HEK293 (cell line): Measurements from ENCODE around the gene ARHGEF39.

Source experiments
- CTCF ChIA-PET: fragments of 350-600 bp; formaldehyde crosslinking; extraction: SDS; loops from one replicate; lab custom pipeline; 2021; ENCODE audit warnings: antibody characterized with exemption; lab: Yijun Ruan, JAX
- POLR2A ChIA-PET: fragments of 300-600 bp; formaldehyde crosslinking; extraction: SDS; loops from one replicate; lab custom pipeline; 2020; ENCODE audit warnings: antibody characterized with exemption, inconsistent platforms; lab: Yijun Ruan, JAX
- H3K27ac ChIP-seq: fragments of 200-500 bp; sonication (Bioruptor generic); 2 replicates; pipeline ENCODE4 v1.5.1; 2014; ENCODE audit warnings: low read depth, low read length, control low read depth, inconsistent platforms; ENCODE audit errors: extremely low read depth
- H3K36me3 ChIP-seq, 2 experiments: fragments of 200-500 bp in 1 of 2; sonication (Bioruptor generic) in 1 of 2; 1 replicate in 1 of 2; 2 replicates in 1 of 2; pipeline ENCODE4 v1.5.1; 2014 to 2017; ENCODE audit warnings: inconsistent platforms in 2 of 2, low read length in 2 of 2; ENCODE audit not compliant: control insufficient read depth in 2 of 2, insufficient read depth in 1 of 2
- H3K4me1 ChIP-seq: fragments of 200-500 bp; sonication (Bioruptor generic); 2 replicates; pipeline ENCODE4 v1.5.1; 2014; ENCODE audit warnings: mild to moderate bottlenecking, low read length, inconsistent platforms; ENCODE audit not compliant: control insufficient read depth, insufficient read depth
- H3K4me3 ChIP-seq: 2 replicates; pipeline ENCODE4 v1.5.1; 2011; ENCODE audit warnings: low read depth, mild to moderate bottlenecking, control low read depth, low read length, moderate library complexity
- H3K9me3 ChIP-seq: fragments of 200-500 bp; sonication (Bioruptor generic); 2 replicates; pipeline ENCODE4 v1.5.1; 2014; ENCODE audit warnings: low read depth, low read length, inconsistent platforms; ENCODE audit not compliant: control insufficient read depth, insufficient read depth
- BCL11A ChIP-seq: fragments of 450-650 bp; formaldehyde crosslinking; IDR thresholded peaks from 2 replicates; pipeline ENCODE4 v1.5.1; 2016; ENCODE audit warnings: low read depth, missing biosample characterization, missing genetic modification characterization
- BCL11B ChIP-seq: fragments of 450-650 bp; formaldehyde crosslinking; IDR thresholded peaks from 2 replicates; pipeline ENCODE4 v1.5.1; 2016; ENCODE audit warnings: low read depth, missing biosample characterization, missing genetic modification characterization
- GLI4 ChIP-seq: fragments of 450-650 bp; formaldehyde crosslinking; IDR thresholded peaks from 2 replicates; pipeline ENCODE4 v1.5.1; 2016; ENCODE audit warnings: missing biosample characterization, missing genetic modification characterization
- GLIS1 ChIP-seq: fragments of 450-650 bp; formaldehyde crosslinking; IDR thresholded peaks from 2 replicates; pipeline ENCODE4 v1.5.1; 2016; ENCODE audit warnings: missing biosample characterization, missing genetic modification characterization
- HOXC10 ChIP-seq: sonication (generic); formaldehyde crosslinking; IDR thresholded peaks from 2 replicates; pipeline ENCODE4 v1.8.1; 2023; ENCODE audit warnings: mild to moderate bottlenecking, missing genetic modification reagents
- ZBTB21 ChIP-seq: fragments of 450-650 bp; formaldehyde crosslinking; IDR thresholded peaks from 2 replicates; pipeline ENCODE4 v1.5.1; 2017; ENCODE audit warnings: missing biosample characterization, missing genetic modification characterization
- ZFHX2 ChIP-seq: fragments of 450-650 bp; formaldehyde crosslinking; conservative IDR thresholded peaks from 2 replicates; pipeline ENCODE4 v1.5.1; 2016; ENCODE audit warnings: missing biosample characterization, missing genetic modification characterization
- ZIC2 ChIP-seq: fragments of 450-650 bp; formaldehyde crosslinking; IDR thresholded peaks from 2 replicates; pipeline ENCODE4 v1.5.1; 2016; ENCODE audit warnings: missing biosample characterization, missing genetic modification characterization
- ZNF10 ChIP-seq: fragments of 450-650 bp; formaldehyde crosslinking; IDR thresholded peaks from 2 replicates; pipeline ENCODE4 v1.5.1; 2017; ENCODE audit warnings: missing biosample characterization, missing genetic modification characterization
- ZNF16 ChIP-seq: fragments of 450-650 bp; formaldehyde crosslinking; IDR thresholded peaks from 2 replicates; pipeline ENCODE4 v1.5.1; 2016; ENCODE audit warnings: low read depth, missing biosample characterization, missing genetic modification characterization
- ZNF239 ChIP-seq: fragments of 450-650 bp; formaldehyde crosslinking; IDR thresholded peaks from 2 replicates; pipeline ENCODE4 v1.5.1; 2016; ENCODE audit warnings: missing biosample characterization, missing genetic modification characterization
- ZNF266 ChIP-seq: fragments of 450-650 bp; formaldehyde crosslinking; IDR thresholded peaks from 2 replicates; pipeline ENCODE4 v1.5.1; 2016; ENCODE audit warnings: missing biosample characterization, missing genetic modification characterization, low read depth
- ZNF311 ChIP-seq: fragments of 450-650 bp; formaldehyde crosslinking; IDR thresholded peaks from 2 replicates; pipeline ENCODE4 v1.5.1; 2017; ENCODE audit warnings: missing biosample characterization, missing genetic modification characterization, borderline replicate concordance
- ZNF324 ChIP-seq: fragments of 450-650 bp; formaldehyde crosslinking; IDR thresholded peaks from 2 replicates; pipeline ENCODE4 v1.5.1; 2016; ENCODE audit warnings: missing biosample characterization, missing genetic modification characterization
- ZNF366 ChIP-seq: fragments of 450-650 bp; formaldehyde crosslinking; conservative IDR thresholded peaks from 2 replicates; pipeline ENCODE4 v1.5.1; 2016; ENCODE audit warnings: missing biosample characterization, missing genetic modification characterization
- ZNF426 ChIP-seq: fragments of 450-650 bp; formaldehyde crosslinking; IDR thresholded peaks from 2 replicates; pipeline ENCODE4 v1.5.1; 2017; ENCODE audit warnings: missing biosample characterization, missing genetic modification characterization, mild to moderate bottlenecking, inconsistent platforms, moderate library complexity
- ZNF561 ChIP-seq: fragments of 450-650 bp; IDR thresholded peaks from 2 replicates; pipeline ENCODE4 v1.5.1; 2018; ENCODE audit warnings: missing biosample characterization, missing genetic modification characterization, borderline replicate concordance
- ZNF596 ChIP-seq: fragments of 450-650 bp; IDR thresholded peaks from 2 replicates; pipeline ENCODE4 v1.5.0; 2018; ENCODE audit warnings: missing biosample characterization, mild to moderate bottlenecking, missing genetic modification characterization, moderate library complexity
- ZNF747 ChIP-seq: fragments of 450-650 bp; formaldehyde crosslinking; IDR thresholded peaks from 2 replicates; pipeline ENCODE4 v1.5.1; 2016; ENCODE audit warnings: missing biosample characterization, missing genetic modification characterization
- ZNF777 ChIP-seq: fragments of 450-650 bp; formaldehyde crosslinking; IDR thresholded peaks from 2 replicates; pipeline ENCODE4 v1.5.1; 2017; ENCODE audit warnings: missing biosample characterization, missing genetic modification characterization, borderline replicate concordance
- ZNF837 ChIP-seq: fragments of 450-650 bp; formaldehyde crosslinking; IDR thresholded peaks from 2 replicates; pipeline ENCODE4 v1.5.1; 2016; ENCODE audit warnings: missing biosample characterization, missing genetic modification characterization
- ZSCAN18 ChIP-seq: fragments of 450-650 bp; formaldehyde crosslinking; IDR thresholded peaks from 2 replicates; pipeline ENCODE4 v1.5.1; 2016; ENCODE audit warnings: missing biosample characterization, missing genetic modification characterization
- TF ChIP-seq, protein P1 (sequence below): fragments of 450-650 bp; formaldehyde crosslinking; IDR thresholded peaks from 2 replicates; pipeline ENCODE4 v1.5.0; 2017; ENCODE audit warnings: missing biosample characterization, missing genetic modification characterization, borderline replicate concordance
- TF ChIP-seq, protein P2 (sequence below): fragments of 450-650 bp; IDR thresholded peaks from 2 replicates; pipeline ENCODE4 v1.5.1; 2018; ENCODE audit warnings: missing biosample characterization, mild to moderate bottlenecking, missing genetic modification characterization
- TF ChIP-seq, protein P3 (sequence below): fragments of 450-650 bp; formaldehyde crosslinking; IDR thresholded peaks from 2 replicates; pipeline ENCODE4 v1.5.1; 2016; ENCODE audit warnings: missing biosample characterization, missing genetic modification characterization
- TF ChIP-seq, protein P4 (sequence below): fragments of 450-650 bp; formaldehyde crosslinking; conservative IDR thresholded peaks from 2 replicates; pipeline ENCODE4 v1.5.1; 2016; ENCODE audit warnings: low read depth, missing biosample characterization, missing genetic modification characterization

Gene ARHGEF39

GRCh38 chr9:35635730-35636129, 29.3 kb downstream of the ARHGEF39 start:
- no peaks in the 10 kb centered on the region for H3K36me3 ChIP-seq
- POLR2A ChIA-PET, result no interaction called here
- no peak overlapping the region for H3K27ac ChIP-seq
- CTCF ChIA-PET, result interaction anchor here (0.6 to 1.6 kb wide), 7 partner anchors 10 to 1014 kb away, joined by 3 to 6 read pairs (median 4); no protein-coding TSS in a partner anchor
- no peaks in the 10 kb centered on the region for H3K4me1 ChIP-seq
- no peaks in the 10 kb centered on the region for H3K9me3 ChIP-seq
- no peak for TF ChIP-seq ZNF10 (tag by site-specific recombination)
- no peak for TF ChIP-seq ZSCAN18 (tag by site-specific recombination)
- no peak for TF ChIP-seq ZNF324
- no peak for TF ChIP-seq ZBTB21 (tag by site-specific recombination)
- TF ChIP-seq, protein P1, sequence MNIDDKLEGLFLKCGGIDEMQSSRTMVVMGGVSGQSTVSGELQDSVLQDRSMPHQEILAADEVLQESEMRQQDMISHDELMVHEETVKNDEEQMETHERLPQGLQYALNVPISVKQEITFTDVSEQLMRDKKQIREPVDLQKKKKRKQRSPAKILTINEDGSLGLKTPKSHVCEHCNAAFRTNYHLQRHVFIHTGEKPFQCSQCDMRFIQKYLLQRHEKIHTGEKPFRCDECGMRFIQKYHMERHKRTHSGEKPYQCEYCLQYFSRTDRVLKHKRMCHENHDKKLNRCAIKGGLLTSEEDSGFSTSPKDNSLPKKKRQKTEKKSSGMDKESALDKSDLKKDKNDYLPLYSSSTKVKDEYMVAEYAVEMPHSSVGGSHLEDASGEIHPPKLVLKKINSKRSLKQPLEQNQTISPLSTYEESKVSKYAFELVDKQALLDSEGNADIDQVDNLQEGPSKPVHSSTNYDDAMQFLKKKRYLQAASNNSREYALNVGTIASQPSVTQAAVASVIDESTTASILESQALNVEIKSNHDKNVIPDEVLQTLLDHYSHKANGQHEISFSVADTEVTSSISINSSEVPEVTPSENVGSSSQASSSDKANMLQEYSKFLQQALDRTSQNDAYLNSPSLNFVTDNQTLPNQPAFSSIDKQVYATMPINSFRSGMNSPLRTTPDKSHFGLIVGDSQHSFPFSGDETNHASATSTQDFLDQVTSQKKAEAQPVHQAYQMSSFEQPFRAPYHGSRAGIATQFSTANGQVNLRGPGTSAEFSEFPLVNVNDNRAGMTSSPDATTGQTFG (tag by site-specific recombination), result no peak
- TF ChIP-seq BCL11A (tag by site-specific recombination), result no peak
- no peak for TF ChIP-seq ZNF366
- no peak for TF ChIP-seq ZNF837 (tag by site-specific recombination)
- no peak for TF ChIP-seq ZIC2 (tag by site-specific recombination)
- TF ChIP-seq ZNF777 (tag by site-specific recombination), result no peak
- no peak for TF ChIP-seq ZNF747 (tag by site-specific recombination)
- TF ChIP-seq ZNF239, result no peak
- no peak for TF ChIP-seq HOXC10 (CRISPR knock-in tag)
- TF ChIP-seq BCL11B (tag by site-specific recombination), result no peak
- no peak for TF ChIP-seq ZFHX2 (tag by site-specific recombination)
- no peak for TF ChIP-seq ZNF311
- TF ChIP-seq, protein P2, sequence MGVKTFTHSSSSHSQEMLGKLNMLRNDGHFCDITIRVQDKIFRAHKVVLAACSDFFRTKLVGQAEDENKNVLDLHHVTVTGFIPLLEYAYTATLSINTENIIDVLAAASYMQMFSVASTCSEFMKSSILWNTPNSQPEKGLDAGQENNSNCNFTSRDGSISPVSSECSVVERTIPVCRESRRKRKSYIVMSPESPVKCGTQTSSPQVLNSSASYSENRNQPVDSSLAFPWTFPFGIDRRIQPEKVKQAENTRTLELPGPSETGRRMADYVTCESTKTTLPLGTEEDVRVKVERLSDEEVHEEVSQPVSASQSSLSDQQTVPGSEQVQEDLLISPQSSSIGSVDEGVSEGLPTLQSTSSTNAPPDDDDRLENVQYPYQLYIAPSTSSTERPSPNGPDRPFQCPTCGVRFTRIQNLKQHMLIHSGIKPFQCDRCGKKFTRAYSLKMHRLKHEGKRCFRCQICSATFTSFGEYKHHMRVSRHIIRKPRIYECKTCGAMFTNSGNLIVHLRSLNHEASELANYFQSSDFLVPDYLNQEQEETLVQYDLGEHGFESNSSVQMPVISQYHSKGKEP, result no peak
- H3K4me3 ChIP-seq, result no peak overlapping the region

GRCh38 chr9:35629597-35629996, 35.4 kb downstream of the ARHGEF39 start:
- no peaks in the 10 kb centered on the region for H3K36me3 ChIP-seq
- ChIA-PET CTCF (interaction anchor here (0.8 to 2.3 kb wide), 7 partner anchors 8 to 29 kb away, joined by 3 to 19 read pairs (median 3); partner anchors contain the start of genes CCDC107 and RMRP), POLR2A (interaction anchor here (0.7 to 1.3 kb wide), 4 partner anchors 20 to 94 kb away, joined by 4 to 5 read pairs (median 4); no protein-coding TSS in a partner anchor)
- TF ChIP-seq ZNF426, result no peak
- no peak for TF ChIP-seq ZNF16
- TF ChIP-seq GLI4 (tag by site-specific recombination), result no peak
- no peak for TF ChIP-seq ZNF239
- TF ChIP-seq ZNF10 (tag by site-specific recombination), result no peak
- TF ChIP-seq ZNF561 (tag by site-specific recombination), result no peak
- TF ChIP-seq GLIS1 (tag by site-specific recombination), result no peak
- no peak for TF ChIP-seq ZNF596 (tag by site-specific recombination)
- no peak for TF ChIP-seq ZNF266
- TF ChIP-seq, protein P3, sequence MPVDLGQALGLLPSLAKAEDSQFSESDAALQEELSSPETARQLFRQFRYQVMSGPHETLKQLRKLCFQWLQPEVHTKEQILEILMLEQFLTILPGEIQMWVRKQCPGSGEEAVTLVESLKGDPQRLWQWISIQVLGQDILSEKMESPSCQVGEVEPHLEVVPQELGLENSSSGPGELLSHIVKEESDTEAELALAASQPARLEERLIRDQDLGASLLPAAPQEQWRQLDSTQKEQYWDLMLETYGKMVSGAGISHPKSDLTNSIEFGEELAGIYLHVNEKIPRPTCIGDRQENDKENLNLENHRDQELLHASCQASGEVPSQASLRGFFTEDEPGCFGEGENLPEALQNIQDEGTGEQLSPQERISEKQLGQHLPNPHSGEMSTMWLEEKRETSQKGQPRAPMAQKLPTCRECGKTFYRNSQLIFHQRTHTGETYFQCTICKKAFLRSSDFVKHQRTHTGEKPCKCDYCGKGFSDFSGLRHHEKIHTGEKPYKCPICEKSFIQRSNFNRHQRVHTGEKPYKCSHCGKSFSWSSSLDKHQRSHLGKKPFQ (tag by site-specific recombination), result no peak
- TF ChIP-seq, protein P4, sequence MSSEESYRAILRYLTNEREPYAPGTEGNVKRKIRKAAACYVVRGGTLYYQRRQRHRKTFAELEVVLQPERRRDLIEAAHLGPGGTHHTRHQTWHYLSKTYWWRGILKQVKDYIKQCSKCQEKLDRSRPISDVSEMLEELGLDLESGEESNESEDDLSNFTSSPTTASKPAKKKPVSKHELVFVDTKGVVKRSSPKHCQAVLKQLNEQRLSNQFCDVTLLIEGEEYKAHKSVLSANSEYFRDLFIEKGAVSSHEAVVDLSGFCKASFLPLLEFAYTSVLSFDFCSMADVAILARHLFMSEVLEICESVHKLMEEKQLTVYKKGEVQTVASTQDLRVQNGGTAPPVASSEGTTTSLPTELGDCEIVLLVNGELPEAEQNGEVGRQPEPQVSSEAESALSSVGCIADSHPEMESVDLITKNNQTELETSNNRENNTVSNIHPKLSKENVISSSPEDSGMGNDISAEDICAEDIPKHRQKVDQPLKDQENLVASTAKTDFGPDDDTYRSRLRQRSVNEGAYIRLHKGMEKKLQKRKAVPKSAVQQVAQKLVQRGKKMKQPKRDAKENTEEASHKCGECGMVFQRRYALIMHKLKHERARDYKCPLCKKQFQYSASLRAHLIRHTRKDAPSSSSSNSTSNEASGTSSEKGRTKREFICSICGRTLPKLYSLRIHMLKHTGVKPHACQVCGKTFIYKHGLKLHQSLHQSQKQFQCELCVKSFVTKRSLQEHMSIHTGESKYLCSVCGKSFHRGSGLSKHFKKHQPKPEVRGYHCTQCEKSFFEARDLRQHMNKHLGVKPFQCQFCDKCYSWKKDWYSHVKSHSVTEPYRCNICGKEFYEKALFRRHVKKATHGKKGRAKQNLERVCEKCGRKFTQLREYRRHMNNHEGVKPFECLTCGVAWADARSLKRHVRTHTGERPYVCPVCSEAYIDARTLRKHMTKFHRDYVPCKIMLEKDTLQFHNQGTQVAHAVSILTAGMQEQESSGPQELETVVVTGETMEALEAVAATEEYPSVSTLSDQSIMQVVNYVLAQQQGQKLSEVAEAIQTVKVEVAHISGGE, result no peak

More at GRCh38 chr9:35629597-35629996, 35.4 kb downstream of the ARHGEF39 start:
- H3K4me3 ChIP-seq, result no peak overlapping the region
- H3K9me3 ChIP-seq, result no peaks in the 10 kb centered on the region
- no peaks in the 10 kb centered on the region for H3K4me1 ChIP-seq
- H3K27ac ChIP-seq, result no peak overlapping the region
